NCI-H69 (cell line): ENCODE data around the gene KRT16.
"Not testable (repeated sequence)": the region's sequence is repeated elsewhere in the genome, so short reads cannot be mapped to it uniquely, and the experiment has no call there.

Experiments
- DNase-seq: peaks from one replicate; lab custom pipeline; 2025; lab: John Stamatoyannopoulos, UW

KRT16 gene

GRCh38 chr17:41614767-41615166 lies 2.2 kb upstream of the KRT16 start:
- DNase-seq: not testable (repeated sequence)

GRCh38 chr17:41614098-41614497 lies 1.5 kb upstream of the KRT16 start:
- DNase-seq: no peak

DNA sequence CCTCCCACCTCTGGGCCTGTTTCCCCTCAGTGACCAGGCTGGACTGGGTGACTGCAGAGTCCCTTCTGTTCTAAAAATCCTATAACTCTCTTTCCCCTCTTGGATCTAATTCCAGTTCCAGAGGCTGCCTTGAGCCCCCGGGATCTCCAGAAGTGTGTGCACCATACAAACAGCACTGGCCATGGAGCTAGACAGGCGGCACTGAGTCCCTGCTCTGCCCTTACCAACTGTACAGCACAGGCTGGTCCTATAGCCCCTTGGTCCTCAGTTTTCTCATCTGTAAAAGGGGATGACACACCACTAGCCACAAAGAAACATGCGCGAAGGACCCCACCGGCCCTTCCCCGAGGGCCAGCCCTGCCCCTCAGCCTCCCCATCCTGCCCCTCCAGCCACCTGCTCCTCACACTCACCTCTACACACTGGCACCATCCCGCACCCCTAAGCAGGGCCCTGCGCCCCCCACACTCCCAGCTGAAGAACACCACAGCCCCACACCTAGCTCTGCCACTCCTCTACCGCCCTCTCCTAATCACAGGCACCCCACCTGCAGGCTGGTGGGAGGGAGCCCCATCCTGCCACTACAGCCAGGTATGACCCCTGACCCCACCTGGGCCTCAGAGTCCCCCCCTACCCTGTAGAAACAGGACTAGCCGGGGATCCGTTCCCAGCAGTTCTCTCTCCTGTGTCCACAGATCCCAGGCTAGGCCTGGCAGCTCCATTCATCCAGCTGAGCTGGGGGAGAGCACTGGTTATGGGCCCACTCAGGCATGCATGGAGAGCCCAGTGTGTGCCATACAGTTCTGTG lies 913 bp upstream of the KRT16 start:
- no peak for DNase-seq

- DNase-seq: no peak
Observed at GRCh38 chr17:41610965-41611640, 1.5 kb downstream of the KRT16 start.

- not testable (repeated sequence) for DNase-seq
Observed at GRCh38 chr17:41610061-41610517, 2.5 kb downstream of the KRT16 start.

DNA sequence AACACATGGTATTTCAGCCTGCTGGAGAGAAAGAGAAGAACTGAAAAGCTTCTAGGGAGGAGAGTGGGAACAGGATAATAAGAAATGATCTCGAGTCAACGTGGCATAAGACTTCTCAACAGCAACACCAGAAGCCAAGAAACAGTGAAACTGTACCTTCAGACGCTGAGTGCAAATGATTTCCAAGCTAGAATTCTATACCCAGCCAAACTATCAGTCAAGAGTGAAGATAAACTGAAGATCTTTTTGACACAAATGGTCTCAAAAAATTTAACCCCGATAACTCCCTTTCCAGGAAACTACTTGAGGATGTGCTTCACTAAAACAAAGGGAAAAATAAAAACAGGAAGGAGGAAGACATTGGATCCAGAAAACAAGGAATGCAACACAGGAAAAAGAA lies 5.6 kb downstream of the KRT16 start:
- not testable (repeated sequence) for DNase-seq

DNA sequence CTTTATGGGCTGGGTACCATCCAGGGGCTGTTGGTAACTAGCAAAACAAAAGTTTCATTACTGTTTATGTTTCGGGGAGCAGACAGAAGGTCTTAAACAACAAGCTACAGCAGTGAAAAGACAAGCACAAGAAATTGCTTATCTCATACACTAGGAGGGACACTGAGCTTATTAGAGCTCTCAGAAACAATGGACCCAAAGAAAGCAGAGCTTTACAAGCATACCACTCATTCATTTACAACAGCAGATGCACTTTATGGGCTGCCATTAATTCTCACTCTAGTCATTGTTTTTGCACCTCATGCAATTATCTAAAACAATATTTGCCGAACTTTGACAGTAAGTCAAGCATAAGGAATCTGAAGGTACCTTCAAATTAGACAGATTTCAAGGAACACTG lies 10.0 kb downstream of the KRT16 start:
- peak; percentile 74 for DNase-seq

DNA sequence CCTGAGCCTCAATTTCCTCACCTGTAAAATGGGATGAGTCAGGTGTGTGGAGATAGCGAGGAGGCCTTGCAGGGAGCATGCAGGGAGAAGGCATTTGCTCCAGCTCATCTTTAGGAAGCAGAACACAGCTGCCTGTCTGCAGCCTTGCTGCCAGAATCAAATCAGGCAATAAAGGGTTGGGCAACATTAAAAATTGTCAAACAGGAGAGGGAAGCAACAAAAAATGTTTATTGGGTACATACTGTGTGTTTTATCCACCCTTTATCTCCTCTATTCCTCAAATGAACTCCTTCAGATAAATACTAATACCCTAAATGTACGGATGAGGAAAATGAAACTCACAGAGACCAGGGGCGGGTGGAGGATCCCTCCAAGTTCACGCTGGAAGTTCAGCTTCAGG lies 12.2 kb downstream of the KRT16 start:
- no peak for DNase-seq

- DNase-seq: no peak
Observed at GRCh38 chr17:41599680-41600079, 12.9 kb downstream of the KRT16 start.

GRCh38 chr17:41595585-41595984 lies 17.0 kb downstream of the KRT16 start:
- no peak for DNase-seq

DNA sequence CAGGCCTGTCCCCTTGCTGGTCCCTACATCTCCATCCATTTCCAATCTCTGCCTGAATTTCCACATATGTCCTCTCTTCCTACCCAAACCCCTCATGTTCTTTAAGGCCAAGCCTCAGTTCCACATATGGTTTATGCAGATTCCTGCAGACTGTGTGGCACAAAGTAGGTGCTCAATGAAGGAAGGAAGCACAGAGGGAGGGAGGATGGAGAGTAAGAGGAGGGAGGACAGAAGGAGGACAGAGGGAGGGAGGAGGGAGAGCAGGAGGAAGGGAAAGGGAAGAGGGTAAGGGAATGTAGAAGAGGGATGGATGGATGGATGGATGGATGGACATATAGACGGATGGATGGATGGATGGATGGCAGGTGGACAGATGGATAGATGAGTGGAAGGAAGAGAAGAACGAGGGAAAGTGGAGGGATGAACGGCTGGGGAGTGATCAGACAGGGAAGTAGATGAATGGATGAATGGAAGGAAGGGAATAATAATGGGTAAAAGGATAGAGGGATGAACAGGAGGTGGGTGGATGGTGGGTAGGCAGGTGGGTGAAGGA lies 18.1 kb downstream of the KRT16 start:
- DNase-seq: no peak

- DNase-seq: no peak
Observed at GRCh38 chr17:41593306-41593981, 19.1 kb downstream of the KRT16 start.

DNA sequence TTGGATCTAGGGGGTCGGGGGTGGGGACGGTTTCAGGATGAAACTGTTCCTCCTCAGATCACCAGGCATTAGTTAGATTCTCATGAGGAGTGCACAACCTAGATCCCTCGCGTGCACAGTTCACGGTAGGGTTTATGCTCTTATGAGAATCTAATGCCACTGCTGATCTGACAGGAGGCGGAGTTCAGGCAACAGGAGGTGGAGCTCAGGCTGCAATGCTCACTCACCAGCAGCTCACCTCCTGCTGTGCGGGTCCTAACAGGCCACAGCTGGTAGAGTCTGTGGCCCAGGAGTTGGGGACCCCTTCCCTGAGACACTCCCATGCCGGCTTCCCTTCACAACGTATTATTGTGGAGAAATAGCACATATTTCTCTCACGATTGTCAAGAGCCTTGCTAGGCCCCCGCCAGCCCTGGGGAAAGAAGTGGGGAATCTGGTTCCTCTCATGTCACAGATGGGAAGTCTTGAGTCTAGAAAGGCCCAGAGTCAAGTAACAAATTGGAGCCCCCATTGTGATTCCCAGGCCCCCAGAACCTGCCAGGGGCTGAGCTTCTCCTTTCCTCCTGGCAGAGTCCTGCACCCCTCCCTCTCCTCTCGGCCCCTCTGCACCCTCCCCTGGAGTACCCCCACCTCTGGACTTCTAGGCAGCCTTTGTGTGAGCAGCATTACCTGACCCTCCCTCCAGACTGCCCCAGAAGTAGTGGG lies 19.8 kb downstream of the KRT16 start:
- DNase-seq: peak; percentile 16

DNA sequence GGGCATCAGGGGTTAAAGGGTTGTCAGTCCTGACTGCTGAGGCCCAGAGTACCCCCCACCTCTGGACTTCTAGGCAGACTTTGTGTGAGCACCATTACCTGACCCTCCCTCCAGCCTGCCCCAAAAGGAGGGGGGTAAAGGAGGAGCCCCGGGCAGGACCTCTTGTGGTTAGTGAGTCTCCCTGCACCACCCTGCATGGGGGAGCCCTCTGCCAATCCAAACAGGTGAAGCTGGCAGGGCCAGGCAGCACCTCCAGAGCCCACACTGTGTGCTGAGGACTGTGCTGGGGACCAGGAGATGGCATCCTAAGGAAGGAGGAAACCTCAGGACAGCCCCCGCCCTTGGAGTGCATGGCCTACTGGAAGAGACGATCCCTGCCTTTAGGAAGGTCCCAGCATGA lies 23.3 kb downstream of the KRT16 start:
- no peak for DNase-seq

- DNase-seq: no peak
Observed at GRCh38 chr17:41588126-41588810, 24.3 kb downstream of the KRT16 start.

GRCh38 chr17:41586863-41587495 lies 25.6 kb downstream of the KRT16 start, which contains the start of gene KRT14:
Gene KRT14, minus strand, starts transcription at chr17:41586895. Its CDS starts 61 bp downstream, at chr17:41586834.
- DNase-seq: no peak

- DNase-seq: peak; percentile 31
Observed at GRCh38 chr17:41585301-41586056, 27.1 kb downstream of the KRT16 start.

DNA sequence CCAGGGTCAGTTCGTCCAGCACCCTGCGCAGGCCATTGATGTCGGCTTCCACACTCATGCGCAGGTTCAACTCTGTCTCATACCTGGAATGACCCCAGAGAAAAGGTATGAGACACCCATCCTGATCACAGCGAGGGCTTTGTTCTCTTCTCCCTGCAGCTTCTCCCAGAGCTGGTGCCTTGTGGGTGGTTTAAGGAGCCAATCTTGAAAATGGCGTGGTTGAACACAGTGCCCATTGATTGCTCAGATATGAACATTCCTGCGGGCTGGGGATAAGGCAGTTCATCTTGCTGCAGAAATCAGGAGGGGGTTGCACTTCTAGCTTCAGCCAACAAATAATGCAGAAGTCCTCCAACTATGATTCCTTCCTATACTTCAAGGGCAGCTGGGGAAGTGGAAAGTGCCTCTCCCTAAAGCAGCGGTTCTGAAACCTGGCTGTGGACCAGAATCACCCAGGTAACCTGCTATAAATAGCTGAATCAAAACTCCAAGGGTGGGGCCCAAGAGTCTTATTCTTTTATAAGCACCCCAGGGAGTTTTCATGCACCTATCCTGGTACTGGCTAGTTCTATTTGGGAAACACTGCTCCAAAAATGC lies 28.1 kb downstream of the KRT16 start:
- not testable (repeated sequence) for DNase-seq
